HEK293T (cell line): ENCODE measurements around the gene GGT1.

Experiments used
- ARNT ChIP-seq: fragments of 450-650 bp; IDR thresholded peaks from 2 replicates; pipeline ENCODE4 v1.6.1; 2017; ENCODE audit warnings: mild to moderate bottlenecking
- BHLHE40 ChIP-seq: fragments of 450-650 bp; IDR thresholded peaks from 2 replicates; pipeline ENCODE4 v1.6.1; 2016; ENCODE audit warnings: mild to moderate bottlenecking, moderate library complexity, borderline replicate concordance
- CTBP1 ChIP-seq: fragments of 450-650 bp; IDR thresholded peaks from 2 replicates; pipeline ENCODE4 v1.6.1; 2016; ENCODE audit warnings: borderline replicate concordance
- ELF4 ChIP-seq: fragments of 450-650 bp; IDR thresholded peaks from 2 replicates; pipeline ENCODE4 v1.6.1; 2017; ENCODE audit warnings: antibody characterized with exemption
- FOXA1 ChIP-seq: fragments of 450-650 bp; IDR thresholded peaks from 2 replicates; pipeline ENCODE4 v1.6.1; 2016; ENCODE audit warnings: mild to moderate bottlenecking
- FOXK2 ChIP-seq: fragments of 450-650 bp; IDR thresholded peaks from 2 replicates; pipeline ENCODE4 v1.6.1; 2016; ENCODE audit warnings: mild to moderate bottlenecking
- FOXM1 ChIP-seq: fragments of 450-650 bp; IDR thresholded peaks from 2 replicates; pipeline ENCODE4 v1.6.1; 2017; ENCODE audit warnings: mild to moderate bottlenecking, borderline replicate concordance
- HDGF ChIP-seq: fragments of 450-650 bp; IDR thresholded peaks from 2 replicates; pipeline ENCODE4 v1.6.1; 2017; ENCODE audit warnings: antibody characterized with exemption, borderline replicate concordance
- NFRKB ChIP-seq: fragments of 450-650 bp; IDR thresholded peaks from 2 replicates; pipeline ENCODE4 v1.6.1; 2016; ENCODE audit warnings: mild to moderate bottlenecking, moderate library complexity
- SP1 ChIP-seq: fragments of 450-650 bp; IDR thresholded peaks from 2 replicates; pipeline ENCODE4 v1.6.1; 2017
- SUZ12 ChIP-seq: fragments of 450-650 bp; IDR thresholded peaks from 2 replicates; pipeline ENCODE4 v1.6.1; 2016; ENCODE audit warnings: mild to moderate bottlenecking
- TARDBP ChIP-seq: fragments of 450-650 bp; IDR thresholded peaks from 2 replicates; pipeline ENCODE4 v1.6.1; 2016

DNA sequence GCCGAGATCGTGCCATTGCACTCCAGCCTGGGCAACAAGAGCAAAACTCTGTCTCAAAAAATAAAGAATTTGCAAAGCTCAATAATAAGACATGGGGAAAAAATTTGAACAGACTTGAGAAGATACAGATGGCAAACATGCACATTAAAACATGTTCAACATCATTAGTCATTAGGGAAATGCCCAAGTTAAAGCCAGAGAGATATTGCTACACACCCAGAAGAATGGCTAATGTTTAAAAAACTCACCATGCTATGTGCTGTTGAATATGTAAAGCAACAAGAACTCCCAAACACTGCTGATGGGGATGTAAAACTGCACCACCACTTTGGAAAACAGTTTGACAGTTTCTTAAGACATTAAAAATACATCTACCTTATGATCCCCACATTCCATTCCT lies 22.7 kb upstream of the GGT1 start:
- no peak for TF ChIP-seq HDGF
- no peak for TF ChIP-seq SP1
- TF ChIP-seq FOXA1 = no peak
- no peak for TF ChIP-seq ARNT
- no peak for TF ChIP-seq FOXM1
- TF ChIP-seq SUZ12 = no peak
- TF ChIP-seq BHLHE40 = no peak
- TF ChIP-seq NFRKB = no peak
- TF ChIP-seq TARDBP = no peak
- no peak for TF ChIP-seq ELF4
- no peak for TF ChIP-seq FOXK2
- no peak for TF ChIP-seq CTBP1
